GM20000 (cell line): ENCODE data around the gene ZNF469.

ENCODE experiments used
- DNase-seq: peaks from one replicate; pipeline ENCODE4 v3.0.0; 2012; ENCODE audit warnings: low spot score
- TF ChIP-seq, protein P1 (sequence below): IDR thresholded peaks from 2 replicates; pipeline ENCODE4 v1.5.1; 2012; ENCODE audit warnings: mild to moderate bottlenecking, control low read depth; ENCODE audit errors: extremely low read depth, missing control alignments

The ZNF469 gene

DNA sequence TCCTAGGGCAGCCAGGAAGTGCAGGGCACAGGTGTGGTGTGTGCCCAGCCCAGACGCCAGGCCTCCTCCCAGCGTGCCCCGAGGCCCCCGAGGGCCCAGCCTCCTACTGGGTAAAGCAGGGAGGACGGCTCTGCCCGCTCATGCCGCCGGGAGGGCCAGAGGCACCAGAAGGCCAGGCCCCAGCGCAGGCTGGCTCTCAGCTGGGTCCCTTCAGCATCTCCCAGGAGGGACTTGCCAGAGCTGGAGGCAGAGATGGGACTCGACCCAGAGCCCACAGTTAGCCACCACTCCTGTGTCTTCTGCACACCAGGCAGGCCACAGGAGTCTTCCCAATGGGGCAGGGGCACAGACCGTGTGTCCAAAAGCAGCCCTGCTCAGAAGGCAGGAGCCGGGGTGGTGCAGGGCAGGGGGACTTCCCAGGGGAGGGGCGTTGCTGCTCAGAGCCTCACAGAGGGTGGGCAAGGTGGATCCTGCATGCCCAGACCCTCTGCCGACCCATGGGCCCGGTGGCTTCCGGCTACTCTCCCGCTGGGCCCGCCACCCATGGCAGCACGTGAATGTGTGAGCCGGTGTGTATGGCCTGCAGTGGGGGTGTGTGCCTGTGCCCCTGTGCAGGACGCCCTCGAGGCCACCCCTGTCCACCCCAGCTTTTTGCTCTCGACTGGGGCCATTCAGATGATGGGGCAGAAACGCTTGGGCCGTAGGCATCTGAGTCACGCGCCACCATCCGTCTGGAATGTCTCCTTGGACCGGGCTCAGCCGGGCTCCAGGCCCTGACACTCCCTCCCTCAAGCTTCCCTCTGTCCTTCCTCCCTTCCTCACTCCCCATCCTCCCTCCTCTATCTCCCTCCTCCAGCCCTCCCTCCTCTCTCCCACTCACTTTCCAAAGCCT, 5.7 kb upstream of the ZNF469 start:
- TF ChIP-seq, protein P1, sequence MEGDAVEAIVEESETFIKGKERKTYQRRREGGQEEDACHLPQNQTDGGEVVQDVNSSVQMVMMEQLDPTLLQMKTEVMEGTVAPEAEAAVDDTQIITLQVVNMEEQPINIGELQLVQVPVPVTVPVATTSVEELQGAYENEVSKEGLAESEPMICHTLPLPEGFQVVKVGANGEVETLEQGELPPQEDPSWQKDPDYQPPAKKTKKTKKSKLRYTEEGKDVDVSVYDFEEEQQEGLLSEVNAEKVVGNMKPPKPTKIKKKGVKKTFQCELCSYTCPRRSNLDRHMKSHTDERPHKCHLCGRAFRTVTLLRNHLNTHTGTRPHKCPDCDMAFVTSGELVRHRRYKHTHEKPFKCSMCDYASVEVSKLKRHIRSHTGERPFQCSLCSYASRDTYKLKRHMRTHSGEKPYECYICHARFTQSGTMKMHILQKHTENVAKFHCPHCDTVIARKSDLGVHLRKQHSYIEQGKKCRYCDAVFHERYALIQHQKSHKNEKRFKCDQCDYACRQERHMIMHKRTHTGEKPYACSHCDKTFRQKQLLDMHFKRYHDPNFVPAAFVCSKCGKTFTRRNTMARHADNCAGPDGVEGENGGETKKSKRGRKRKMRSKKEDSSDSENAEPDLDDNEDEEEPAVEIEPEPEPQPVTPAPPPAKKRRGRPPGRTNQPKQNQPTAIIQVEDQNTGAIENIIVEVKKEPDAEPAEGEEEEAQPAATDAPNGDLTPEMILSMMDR: no peak
- DNase-seq: peak; percentile 36

DNA sequence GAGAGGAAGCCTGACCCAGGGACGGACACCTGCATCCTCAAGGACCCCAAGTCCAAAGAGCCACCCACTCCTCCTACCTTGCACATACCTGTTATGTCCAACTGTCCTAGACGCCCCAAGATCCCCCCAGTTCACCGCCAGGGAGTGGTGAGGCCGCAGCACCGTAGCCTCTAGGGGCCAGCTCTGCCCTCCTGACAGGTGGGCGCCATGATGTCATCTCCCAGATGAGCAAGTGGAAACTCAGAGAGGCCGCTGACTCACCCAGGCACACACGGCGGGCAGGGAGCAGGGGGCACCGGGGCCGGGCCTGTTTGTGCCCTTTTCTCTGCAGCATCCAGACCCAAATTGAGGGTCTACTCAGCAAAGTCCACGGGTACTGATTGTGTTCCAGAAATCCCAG, 4.8 kb upstream of the ZNF469 start:
- TF ChIP-seq, protein P1: no peak
- no peak for DNase-seq

DNA sequence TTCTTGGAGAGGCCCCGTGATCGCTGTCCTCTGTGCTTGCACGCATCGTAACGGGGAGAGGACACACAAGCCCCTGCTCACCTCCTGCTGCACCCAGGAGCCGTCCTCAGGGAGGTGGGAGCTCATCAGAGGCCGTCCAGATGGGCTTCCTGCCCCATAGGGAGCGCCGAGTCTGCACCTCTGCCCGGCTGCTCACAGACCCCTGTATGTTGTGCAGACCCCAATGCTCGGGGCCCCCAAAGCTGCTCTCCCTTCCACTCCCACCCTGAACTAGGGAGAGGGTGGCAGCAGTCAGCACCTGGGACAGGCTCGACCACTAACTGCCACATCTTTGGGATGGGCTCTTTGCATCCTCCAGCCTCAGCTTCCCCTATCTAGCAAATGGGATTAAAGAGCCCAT, 4.4 kb upstream of the ZNF469 start:
- TF ChIP-seq, protein P1: no peak

DNA sequence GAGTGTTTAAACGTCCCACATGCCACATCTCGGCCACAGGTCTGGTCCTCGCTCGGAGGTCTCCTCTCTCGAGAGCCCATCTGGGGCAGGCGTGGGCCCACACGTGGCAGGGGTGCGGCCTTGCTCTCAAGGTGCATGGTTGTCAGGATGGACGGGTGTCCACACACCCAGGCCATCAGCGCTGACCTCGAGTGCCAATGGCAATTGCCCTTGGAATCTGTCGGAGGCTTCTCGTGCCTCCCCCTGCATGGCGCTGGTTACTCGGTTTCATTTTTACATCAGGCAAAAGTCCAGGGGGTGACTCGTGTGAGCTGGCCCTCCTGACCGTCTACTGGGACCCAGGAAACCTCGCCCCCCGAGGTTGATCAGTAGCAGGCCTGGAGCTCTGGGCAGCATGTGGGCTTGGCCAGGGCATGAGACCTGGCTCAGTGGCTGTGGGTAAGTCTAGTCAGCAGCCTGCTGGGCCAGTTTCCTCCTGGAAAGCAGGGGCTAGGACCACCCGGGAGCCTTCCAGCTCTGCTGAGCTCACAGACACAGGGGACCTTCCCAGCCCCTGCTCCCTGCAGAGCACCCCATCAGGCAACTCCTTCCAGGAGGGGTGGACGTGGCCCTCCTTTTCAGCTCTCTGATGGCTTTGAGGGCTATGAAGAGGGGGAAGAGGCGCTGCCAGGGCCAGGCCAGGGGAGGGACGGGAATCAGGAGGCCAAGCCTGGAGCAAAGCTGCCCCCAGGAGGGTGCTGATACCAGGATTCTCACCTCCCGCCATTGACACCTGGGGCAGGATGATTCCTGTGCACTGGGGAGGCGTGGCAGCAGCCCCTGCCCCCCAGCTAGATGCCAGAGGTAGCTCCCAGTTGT, 3.7 kb upstream of the ZNF469 start:
- DNase-seq: no peak
- TF ChIP-seq, protein P1: no peak

More for the DNA sequence above, 4.4 kb upstream of the ZNF469 start:
- no peak for DNase-seq

DNA sequence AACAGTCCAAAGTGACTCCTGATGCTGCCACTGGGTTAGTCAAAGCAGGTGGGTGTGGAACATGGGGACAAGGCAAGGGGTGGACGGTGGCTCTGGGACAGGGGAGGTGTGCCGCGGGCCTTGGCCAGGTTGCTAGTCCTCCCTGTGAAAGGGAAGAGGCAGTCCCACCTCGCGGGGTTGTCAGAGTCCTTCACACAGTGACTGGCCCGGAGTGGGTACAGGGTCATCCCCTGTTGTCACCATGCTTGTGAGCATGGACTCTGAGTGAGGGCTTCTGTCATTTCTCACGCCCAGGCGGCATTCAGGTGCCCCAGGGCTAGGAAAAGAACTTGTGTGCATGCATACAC, 3.1 kb upstream of the ZNF469 start:
- no peak for DNase-seq
- TF ChIP-seq, protein P1: no peak

DNA sequence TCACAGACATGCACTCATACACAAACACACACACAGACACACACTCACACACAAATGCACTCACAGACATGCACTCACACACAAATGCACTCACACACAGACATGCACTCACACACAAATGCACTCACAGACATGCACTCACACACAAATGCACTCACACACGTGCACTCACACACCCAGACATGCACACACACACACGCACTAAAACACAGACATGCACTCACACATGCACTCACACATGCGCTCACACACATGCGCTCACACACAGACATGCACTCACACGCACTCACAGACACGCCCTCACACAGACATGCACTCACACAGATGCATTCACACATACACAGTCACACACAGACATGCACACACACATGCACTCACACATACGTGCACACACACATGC, 2.7 kb upstream of the ZNF469 start:
- no peak for DNase-seq
- TF ChIP-seq, protein P1: no peak

DNA sequence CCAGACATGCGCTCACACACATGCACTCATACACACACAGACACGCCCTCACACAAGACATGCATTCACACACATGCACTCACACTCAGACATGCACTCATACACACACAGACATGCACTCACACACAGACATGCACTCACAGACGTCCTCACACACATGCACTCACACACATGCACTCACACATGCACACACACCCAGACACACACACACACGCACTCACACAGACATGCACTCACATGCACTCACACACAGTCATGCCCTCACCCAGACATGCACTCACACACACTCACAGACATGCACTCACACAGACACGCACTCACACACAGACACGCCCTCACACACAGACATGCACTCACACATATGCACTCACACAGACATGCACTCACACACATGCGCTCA, 2.1 kb upstream of the ZNF469 start:
- DNase-seq: no peak
- TF ChIP-seq, protein P1: no peak
